Esophagus mucosa (tissue), 1 donor: ENCODE data around the gene HOXD12. TPM values are rescaled to one million over a fixed set of nuclear protein-coding genes. Genes with fewer than 3 reads are reported as not detected.
A peak's percentile ranks its signal among the peaks of the same experiment; 100 is the strongest.

ENCODE experiments used
- ATAC-seq: fragments of 200-7000 bp; cut with Tn5 transposase; one replicate; pipeline ENCODE4 v1.9.1; 2020
- total RNA-seq: library from RNA; stranded (reverse); gene quantifications from one replicate; pipeline ENCODE4 v1.2.4, GENCODE V29; 2023
- donor health status: DM: yes; HTN: yes; CAD: no.

The HOXD12 gene
- total RNA-seq, 1 donor from 2014 or later = not detected

- ATAC-seq = no peak
Observed at GRCh38 chr2:176081376-176081836, 18.2 kb upstream of the HOXD12 start.

- ATAC-seq = no peak
Observed at GRCh38 chr2:176081837-176082524, 17.6 kb upstream of the HOXD12 start.

GRCh38 chr2:176082525-176082823, 17.1 kb upstream of the HOXD12 start:
- ATAC-seq = no peak

- ATAC-seq = no peak
Observed at GRCh38 chr2:176082824-176083751, 16.5 kb upstream of the HOXD12 start.

- no peak for ATAC-seq
Observed at GRCh38 chr2:176083796-176084261, 15.8 kb upstream of the HOXD12 start, which contains the start of gene EVX2. EVX2 (minus strand) TSS chr2:176083962; CDS start chr2:176083776, 186 bp downstream.

GRCh38 chr2:176084611-176085119, 14.9 kb upstream of the HOXD12 start:
- ATAC-seq = no peak

- ATAC-seq = no peak
Observed at GRCh38 chr2:176085120-176085788, 14.3 kb upstream of the HOXD12 start.

GRCh38 chr2:176085861-176086771, 13.5 kb upstream of the HOXD12 start:
- ATAC-seq = no peak

GRCh38 chr2:176087330-176088047, 12.1 kb upstream of the HOXD12 start:
- no peak for ATAC-seq

- peak; percentile 57 for ATAC-seq
Observed at GRCh38 chr2:176088048-176088936, 11.3 kb upstream of the HOXD12 start.

- no peak for ATAC-seq
Observed at GRCh38 chr2:176088937-176089842, 10.4 kb upstream of the HOXD12 start.

- ATAC-seq = no peak
Observed at GRCh38 chr2:176089843-176090395, 9.7 kb upstream of the HOXD12 start.

- ATAC-seq = no peak
Observed at GRCh38 chr2:176090862-176091261, 8.7 kb upstream of the HOXD12 start.

- no peak for ATAC-seq
Observed at GRCh38 chr2:176091329-176092258, 8.0 kb upstream of the HOXD12 start.

GRCh38 chr2:176092270-176093144, 7.1 kb upstream of the HOXD12 start, which contains the start of gene HOXD13:
HOXD13 (plus strand) TSS chr2:176092721; CDS start chr2:176092891, 170 bp downstream.
- peak; percentile 24 for ATAC-seq
